ENCODE data around the gene PEMT. TPM values are rescaled to one million over a fixed set of nuclear protein-coding genes. Genes with fewer than 3 reads are reported as not detected.
A peak's percentile ranks its signal among the peaks of the same experiment; 100 is the strongest.

The PEMT gene
- total and polyA plus RNA-seq, 2 donors from 2014 or later = 36.8 to 52.1 TPM

- H3K9ac ChIP-seq (ENCODE audit: low read length in 3 of 3) = peak overlapping the region in 2 of 3 donors; percentile 18 to 29
- TF ChIP-seq CTCF (IDR thresholded peaks at IDR 0.05; ENCODE audit: borderline replicate concordance, extremely low read depth, insufficient read depth) = no peak
- DNase-seq (peak in 3 of 5 donors; percentile 66 to 75 (median 68)), FAIRE-seq (no peak)
- peaks cover 0 to 56% (median 44%) of the 10 kb centered on the region in 3 donors for H3K4me1 ChIP-seq (ENCODE audit: control insufficient read depth in 2 of 3, insufficient read depth in 2 of 3, low read depth in 1 of 3, low read length in 3 of 3)
- intact Hi-C loops (cut with DNase I) = no loop called here
- peak overlapping the region in 1 of 3 donors; percentile 5 for H3K4me3 ChIP-seq (ENCODE audit: low read length in 3 of 3)
- no peaks in the 10 kb centered on the region for H3K27me3 ChIP-seq (ENCODE audit: control insufficient read depth, insufficient read depth, low read length)
- no peaks in the 10 kb centered on the region for H3K9me3 ChIP-seq (ENCODE audit: control insufficient read depth in 2 of 3, insufficient read depth in 1 of 3, low read length in 3 of 3)
- peak overlapping the region; percentile 68 to 88 for H3K27ac ChIP-seq (ENCODE audit: low read depth in 2 of 2, low read length in 2 of 2)
- H3K36me3 ChIP-seq (ENCODE audit: control insufficient read depth in 2 of 3, insufficient read depth in 3 of 3, low read length in 3 of 3) = no peaks in the 10 kb centered on the region
Measured at GRCh38 chr17:17567631-17568030, 23.9 kb downstream of the PEMT start.

DNA sequence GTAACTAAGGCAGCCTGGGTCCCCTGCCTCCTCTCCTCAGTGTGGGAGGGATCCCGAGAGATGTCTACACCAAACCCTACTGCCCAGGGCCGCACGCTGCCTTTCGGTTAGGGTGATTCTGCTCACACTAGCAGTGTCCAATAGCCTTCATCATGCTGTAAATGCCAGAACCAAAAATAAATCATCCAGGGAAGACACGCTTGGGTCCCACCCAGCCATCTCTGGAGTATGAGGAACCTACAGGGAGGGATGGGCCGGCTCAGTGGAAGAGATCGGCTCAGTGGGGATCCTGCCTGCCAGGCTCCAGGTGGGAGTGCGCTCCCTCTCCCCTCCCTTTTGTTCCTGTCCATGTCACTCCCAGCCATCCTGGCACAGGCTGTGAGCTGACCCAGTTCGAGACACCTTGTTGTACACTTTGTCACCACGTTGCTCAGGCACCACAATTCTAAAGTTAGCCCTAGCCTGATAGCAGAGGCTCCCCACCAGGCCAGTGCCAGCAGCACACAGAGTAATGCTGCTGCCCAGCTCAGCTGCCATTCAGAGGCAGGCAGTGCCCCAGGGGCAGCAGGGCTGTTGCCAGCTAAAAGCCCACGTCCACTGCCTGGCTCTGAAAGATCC lies 24.5 kb downstream of the PEMT start:
- Histone ChIP-seq H3K4me1 (ENCODE audit: control insufficient read depth in 2 of 3, insufficient read depth in 2 of 3, low read depth in 1 of 3, low read length in 3 of 3) (peaks cover 0 to 58% (median 44%) of the 10 kb centered on the region in 3 donors), H3K4me3 (ENCODE audit: low read length in 3 of 3) (no peak overlapping the region), H3K9me3 (ENCODE audit: control insufficient read depth in 2 of 3, insufficient read depth in 1 of 3, low read length in 3 of 3) (no peaks in the 10 kb centered on the region), H3K36me3 (ENCODE audit: control insufficient read depth in 2 of 3, insufficient read depth in 3 of 3, low read length in 3 of 3) (no peaks in the 10 kb centered on the region), H3K27me3 (ENCODE audit: control insufficient read depth, insufficient read depth, low read length) (no peaks in the 10 kb centered on the region), H3K9ac (ENCODE audit: low read length in 3 of 3) (peak overlapping the region in 1 of 3 donors; percentile 48), H3K27ac (ENCODE audit: low read depth in 2 of 2, low read length in 2 of 2) (peak overlapping the region; percentile 68 to 88)
- FAIRE-seq (no peak), DNase-seq (no peak)
- intact Hi-C loops (cut with DNase I) = no loop called here
- no peak for TF ChIP-seq CTCF (IDR thresholded peaks at IDR 0.05; ENCODE audit: borderline replicate concordance, extremely low read depth, insufficient read depth)

- Histone ChIP-seq H3K9ac (ENCODE audit: low read length in 3 of 3) (no peak overlapping the region), H3K27me3 (ENCODE audit: control insufficient read depth, insufficient read depth, low read length) (no peaks in the 10 kb centered on the region), H3K36me3 (ENCODE audit: control insufficient read depth in 2 of 3, insufficient read depth in 3 of 3, low read length in 3 of 3) (no peaks in the 10 kb centered on the region), H3K9me3 (ENCODE audit: control insufficient read depth in 2 of 3, insufficient read depth in 1 of 3, low read length in 3 of 3) (no peaks in the 10 kb centered on the region), H3K27ac (ENCODE audit: low read depth in 2 of 2, low read length in 2 of 2) (no peak overlapping the region), H3K4me1 (ENCODE audit: control insufficient read depth in 2 of 3, insufficient read depth in 2 of 3, low read depth in 1 of 3, low read length in 3 of 3) (peaks cover 0 to 60% (median 44%) of the 10 kb centered on the region in 3 donors), H3K4me3 (ENCODE audit: low read length in 3 of 3) (no peak overlapping the region)
- FAIRE-seq (no peak), DNase-seq (no peak)
- intact Hi-C loops (cut with DNase I) = no loop called here
- TF ChIP-seq CTCF (IDR thresholded peaks at IDR 0.05; ENCODE audit: borderline replicate concordance, extremely low read depth, insufficient read depth) = no peak
Measured at GRCh38 chr17:17565471-17566339, 25.8 kb downstream of the PEMT start.

All from kidney (tissue), 14 donors.